Heart left ventricle (tissue), 16 donors: Measurements from ENCODE around the gene ATPAF1. TPM values are rescaled to one million over a fixed set of nuclear protein-coding genes. Genes with fewer than 3 reads are reported as not detected.

Experiments used
- ATAC-seq, 4 donors: fragments of 200-7000 bp; cut with Tn5 transposase; one replicate each; pipeline ENCODE4 v1.9.1; 2020 to 2022; ENCODE audit warnings: moderate library complexity in 4 of 4, mild to moderate bottlenecking in 3 of 4, moderate number of reproducible peaks in 1 of 4
- DNase-seq, 5 donors: peaks; one replicate each; pipeline ENCODE4 v3.0.0-alpha.2; 2020
- H3K27ac ChIP-seq, 12 donors: fragments of 200-600 bp; sonication (generic) in 4 of 12; one replicate each; pipeline versions ENCODE4 v1.5.0 to v1.8.0; 2016 to 2022; ENCODE audit warnings: mild to moderate bottlenecking in 2 of 12
- H3K27me3 ChIP-seq, 9 donors: fragments of 200-600 bp; sonication (generic) in 2 of 9; one replicate each; pipeline versions ENCODE4 v1.5.1 to v1.8.0; 2016 to 2022; ENCODE audit warnings: mild to moderate bottlenecking in 3 of 9
- H3K36me3 ChIP-seq, 9 donors: fragments of 200-600 bp; sonication (generic) in 2 of 9; one replicate each; pipeline versions ENCODE4 v1.5.0 to v1.8.0; 2018 to 2022; ENCODE audit warnings: mild to moderate bottlenecking in 2 of 9
- H3K4me1 ChIP-seq, 12 donors: fragments of 200-600 bp; sonication (generic) in 4 of 12; one replicate each; pipeline versions ENCODE4 v1.5.0 to v1.8.0; 2016 to 2022; ENCODE audit warnings: mild to moderate bottlenecking in 3 of 12
- H3K4me3 ChIP-seq, 12 donors: fragments of 200-600 bp; sonication (generic) in 4 of 12; one replicate each; pipeline versions ENCODE4 v1.5.0 to v1.8.0; 2017 to 2022; ENCODE audit warnings: mild to moderate bottlenecking in 9 of 12, moderate library complexity in 4 of 12
- H3K9me3 ChIP-seq, 12 donors: fragments of 200-600 bp; sonication (generic) in 4 of 12; one replicate each; pipeline versions ENCODE4 v1.5.0 to v1.8.0; 2016 to 2022; ENCODE audit warnings: mild to moderate bottlenecking in 1 of 12
- POLR2A ChIP-seq, 2 donors: fragments of 450-650 bp; IDR thresholded peaks; one replicate each; pipeline ENCODE4 v1.6.1; 2017; ENCODE audit warnings: antibody characterized with exemption in 2 of 2, mild to moderate bottlenecking in 2 of 2, moderate library complexity in 2 of 2
- WGBS, 4 donors: extraction: QIAGEN DNeasy Blood & Tissue Kit in 2 of 4; methylation state at CpG; one replicate each; pipeline versions ENCODE4 v1.1.5 to v1.1.7; 2013 to 2018; 5-methylcytosine and 5-hydroxymethylcytosine counted together
- intact Hi-C, 10 donors: fragments of 100-400 bp; cut with DNase I; formaldehyde crosslinking; loops; one replicate each; pipeline versions ENCODE4 v1.11.1 to v1.14.2; 2022
- polyA plus RNA-seq, 2 donors: library from polyadenylated mRNA; stranded (reverse); fragments of 200-250 nt; gene quantifications; one replicate each; pipeline ENCODE4 v1.2.3, GENCODE V29; 2013
- total RNA-seq, 9 donors: library from RNA; depleted of rRNA in 2 of 9; stranded (reverse); fragments of >200 nt in 2 of 9; fragmentation: NEBNext Ultra II Directional in 3 of 9; extraction: Animal tissue kit (Norgen Biotek cat#: 25700) in 3 of 9; gene quantifications; one replicate each; pipeline versions ENCODE4 v1.1.0 to v1.2.4, GENCODE V29; 2016 to 2023
- TF ChIP-seq, protein P1 (sequence below), 12 donors: fragments of 200-600 bp; sonication (generic) in 4 of 12; IDR thresholded peaks; one replicate each; pipeline versions ENCODE4 v1.5.0 to v1.8.0; 2018 to 2022; ENCODE audit warnings: antibody characterized with exemption in 12 of 12, mild to moderate bottlenecking in 5 of 12
- donor health status: ischemic (EF 13 %, LVEDD 7.1; RV severe dilation, severe dysfunction).
- donor health status: healthy with polysubstance abuse.
- donor health status: DM: no; HTN: yes; CAD: no.
- donor health status: DM: no; HTN: no; CAD: no.
- donor health status: ischemic (EF 25% LVEDD 6.9; RV normal size, moderate dysfunction).
- donor health status: ischemic (EF 25% LVEDD 5.7; RV mildly dilated, moderate dysfunction).
- donor health status: healthy.
- donor health status: DM: yes; HTN: yes; CAD: no.
- donor health status: ischemic (EF 35%, LVEDD 5.7; RV mildly dilated, moderate dysfunction).
- donor health status: nonischemic (EF 11% LVEDD 7.7; RV severe dilation, severe dysfunction).
- donor health status: DM: yes; HTN: yes; CAD: no.
- donor health status: PGD.
- donor health status: ischemic (EF 29% LVEDD 5.4; RV normal size, mild dysfunction).
- donor health status: nonischemic (EF 23%, LVEDD 6.1; RV moderate dilation, normal function).

The ATPAF1 gene
- total and polyA plus RNA-seq, 11 donors = 96.8 to 263 (median 179) TPM

DNA sequence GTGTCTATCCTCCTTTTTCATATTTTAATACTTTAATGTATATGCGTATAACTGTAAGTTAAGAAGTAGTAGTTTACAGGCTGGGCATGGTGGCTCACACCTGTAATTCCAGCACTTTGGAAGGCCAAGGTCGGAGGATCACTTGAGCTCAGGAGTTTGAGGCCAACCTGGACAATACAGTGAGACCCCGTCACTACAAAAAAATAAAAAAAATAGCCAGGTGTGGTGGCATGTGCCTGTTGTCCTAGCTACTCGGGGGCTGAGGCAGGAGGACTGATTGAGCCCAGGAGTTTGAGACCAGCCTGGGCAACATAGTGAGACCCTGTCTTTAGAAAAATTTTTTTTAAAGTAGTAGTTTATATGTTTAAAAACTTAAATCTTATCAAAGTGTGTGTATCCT lies 22.3 kb downstream of the ATPAF1 start:
- Histone ChIP-seq H3K27ac (no peak overlapping the region), H3K27me3 (no peaks in the 10 kb centered on the region), H3K4me1 (peaks cover 0 to 16% (median 10%) of the 10 kb centered on the region in 12 donors), H3K4me3 (no peak overlapping the region), H3K9me3 (peaks cover 0 to 24% (median 10%) of the 10 kb centered on the region in 12 donors), H3K36me3 (peaks cover 0 to 96% (median 57%) of the 10 kb centered on the region in 9 donors)
- DNase-seq (no peak), ATAC-seq (no peak)
- TF ChIP-seq POLR2A (IDR thresholded peaks at IDR 0.05) = no peak
- TF ChIP-seq, protein P1, sequence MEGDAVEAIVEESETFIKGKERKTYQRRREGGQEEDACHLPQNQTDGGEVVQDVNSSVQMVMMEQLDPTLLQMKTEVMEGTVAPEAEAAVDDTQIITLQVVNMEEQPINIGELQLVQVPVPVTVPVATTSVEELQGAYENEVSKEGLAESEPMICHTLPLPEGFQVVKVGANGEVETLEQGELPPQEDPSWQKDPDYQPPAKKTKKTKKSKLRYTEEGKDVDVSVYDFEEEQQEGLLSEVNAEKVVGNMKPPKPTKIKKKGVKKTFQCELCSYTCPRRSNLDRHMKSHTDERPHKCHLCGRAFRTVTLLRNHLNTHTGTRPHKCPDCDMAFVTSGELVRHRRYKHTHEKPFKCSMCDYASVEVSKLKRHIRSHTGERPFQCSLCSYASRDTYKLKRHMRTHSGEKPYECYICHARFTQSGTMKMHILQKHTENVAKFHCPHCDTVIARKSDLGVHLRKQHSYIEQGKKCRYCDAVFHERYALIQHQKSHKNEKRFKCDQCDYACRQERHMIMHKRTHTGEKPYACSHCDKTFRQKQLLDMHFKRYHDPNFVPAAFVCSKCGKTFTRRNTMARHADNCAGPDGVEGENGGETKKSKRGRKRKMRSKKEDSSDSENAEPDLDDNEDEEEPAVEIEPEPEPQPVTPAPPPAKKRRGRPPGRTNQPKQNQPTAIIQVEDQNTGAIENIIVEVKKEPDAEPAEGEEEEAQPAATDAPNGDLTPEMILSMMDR (IDR thresholded peaks at IDR 0.05) = no peak
- intact Hi-C loops = no loop called here
- WGBS, 4 donors = 85 to 97% (median 95%) methylated on average over 4 of the region's 4 CpGs

DNA sequence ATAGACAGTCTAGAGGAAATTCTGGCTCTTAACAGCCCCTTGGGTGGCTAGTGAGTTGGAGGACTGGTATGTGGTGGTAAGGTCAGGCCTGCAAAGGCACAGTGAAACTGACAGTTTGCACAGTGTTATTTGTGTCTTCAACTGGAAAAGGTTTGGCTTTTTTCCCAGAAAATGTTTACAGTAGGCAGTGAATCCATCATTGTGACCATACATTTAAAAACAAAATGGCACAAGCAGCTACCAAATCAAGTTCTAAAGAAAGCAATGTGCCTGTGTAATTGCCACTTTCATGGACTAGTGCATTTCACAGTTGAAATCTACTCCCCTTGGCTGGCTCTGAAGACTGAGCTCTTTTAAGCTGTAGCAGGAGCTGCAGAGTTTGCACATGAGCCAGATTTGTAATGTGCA lies 24.8 kb downstream of the ATPAF1 start:
- intact Hi-C loops = no loop called here
- ATAC-seq (peak; percentile 47 to 81 (median 70)), DNase-seq (no peak)

DNA sequence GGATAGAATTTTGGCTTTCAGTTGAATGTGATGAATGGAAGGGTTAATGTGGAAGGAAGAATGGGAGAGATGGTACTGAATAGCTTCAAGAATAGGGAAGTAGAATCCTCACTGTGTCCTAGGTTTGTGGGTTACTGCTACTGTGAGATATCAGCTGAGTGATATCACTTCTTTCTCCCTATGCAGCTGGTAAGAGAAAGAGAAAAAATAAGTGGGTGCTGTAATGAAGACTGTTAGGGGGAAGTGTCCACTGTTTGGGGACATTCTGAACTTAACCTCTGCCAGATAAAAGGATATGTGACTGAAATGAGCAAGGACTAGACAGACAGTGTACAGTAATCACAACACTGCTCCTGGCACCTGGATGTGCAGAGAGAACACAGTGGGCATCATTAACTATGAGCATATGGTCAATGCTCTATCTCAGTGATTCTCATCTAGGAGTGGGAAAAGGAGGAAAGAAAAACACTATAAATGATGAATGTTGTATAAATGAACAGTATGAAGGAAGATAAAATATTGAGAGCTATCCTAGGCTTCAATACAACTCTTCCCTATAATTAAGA lies 26.0 kb downstream of the ATPAF1 start:
- TF ChIP-seq, protein P1 (IDR thresholded peaks at IDR 0.05) = no peak
- no peak for TF ChIP-seq POLR2A (IDR thresholded peaks at IDR 0.05)
- DNase-seq (no peak), ATAC-seq (no peak)
- H3K27ac ChIP-seq = peak overlapping the region in 1 of 12 donors; percentile 0
- no peaks in the 10 kb centered on the region for H3K9me3 ChIP-seq
- H3K4me1 ChIP-seq = peaks cover 0 to 25% (median 15%) of the 10 kb centered on the region in 12 donors
- intact Hi-C loops = no loop called here
- H3K4me3 ChIP-seq = no peak overlapping the region
- peaks cover 0 to 80% (median 42%) of the 10 kb centered on the region in 9 donors for H3K36me3 ChIP-seq
- H3K27me3 ChIP-seq = no peaks in the 10 kb centered on the region

More for the DNA sequence above, 24.8 kb downstream of the ATPAF1 start:
- peaks cover 0 to 7% (median 0%) of the 10 kb centered on the region in 12 donors for H3K9me3 ChIP-seq
- H3K27me3 ChIP-seq = no peaks in the 10 kb centered on the region
- TF ChIP-seq POLR2A (IDR thresholded peaks at IDR 0.05) = no peak
- TF ChIP-seq, protein P1 (IDR thresholded peaks at IDR 0.05) = no peak
- peaks cover 0 to 86% (median 47%) of the 10 kb centered on the region in 9 donors for H3K36me3 ChIP-seq
- peak overlapping the region in 8 of 12 donors; percentile 5 to 63 (median 40) for H3K27ac ChIP-seq
- H3K4me1 ChIP-seq = peaks cover 0 to 16% (median 10%) of the 10 kb centered on the region in 12 donors
- no peak overlapping the region for H3K4me3 ChIP-seq

DNA sequence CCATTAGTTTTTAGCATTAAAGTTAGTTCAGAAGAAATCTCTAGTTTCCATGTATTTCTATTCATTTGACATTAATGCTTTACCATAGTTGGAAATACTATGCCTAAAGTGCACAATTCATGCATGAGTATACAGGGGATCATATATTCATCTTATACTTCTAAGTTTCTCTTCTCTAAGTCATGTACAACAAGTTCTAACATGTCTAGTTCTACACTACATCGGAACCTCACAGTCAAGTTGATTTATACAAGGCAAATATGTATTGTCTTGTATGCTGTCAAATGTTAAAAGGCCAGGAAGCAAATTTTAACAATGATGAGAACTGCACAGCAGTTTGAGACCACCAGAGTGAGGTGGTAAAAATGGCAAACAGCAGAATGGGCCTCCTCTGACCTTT lies 28.6 kb downstream of the ATPAF1 start:
- peaks cover 0 to 34% (median 21%) of the 10 kb centered on the region in 12 donors for H3K4me1 ChIP-seq
- no peaks in the 10 kb centered on the region for H3K9me3 ChIP-seq
- H3K36me3 ChIP-seq = peaks cover 0 to 78% (median 66%) of the 10 kb centered on the region in 9 donors
- no peaks in the 10 kb centered on the region for H3K27me3 ChIP-seq
- H3K4me3 ChIP-seq = no peak overlapping the region
- TF ChIP-seq, protein P1 (IDR thresholded peaks at IDR 0.05) = no peak
- no peak for TF ChIP-seq POLR2A (IDR thresholded peaks at IDR 0.05)
- ATAC-seq = no peak
- peak overlapping the region in 2 of 12 donors; percentile 22 to 76 for H3K27ac ChIP-seq
- intact Hi-C loops = no loop called here
- no peak for DNase-seq
- 91 to 100% (median 95%) methylated on average over 1 of the region's 1 CpG for WGBS, 4 donors
